ENCODE data around the gene TENT5C. TPM values are rescaled to one million over a fixed set of nuclear protein-coding genes. Genes with fewer than 3 reads are reported as not detected.
A peak's percentile ranks its signal among the peaks of the same experiment; 100 is the strongest.

Gene TENT5C
- total RNA-seq, 2 donors from 2014 or later: 5.4 to 6.9 TPM

DNA sequence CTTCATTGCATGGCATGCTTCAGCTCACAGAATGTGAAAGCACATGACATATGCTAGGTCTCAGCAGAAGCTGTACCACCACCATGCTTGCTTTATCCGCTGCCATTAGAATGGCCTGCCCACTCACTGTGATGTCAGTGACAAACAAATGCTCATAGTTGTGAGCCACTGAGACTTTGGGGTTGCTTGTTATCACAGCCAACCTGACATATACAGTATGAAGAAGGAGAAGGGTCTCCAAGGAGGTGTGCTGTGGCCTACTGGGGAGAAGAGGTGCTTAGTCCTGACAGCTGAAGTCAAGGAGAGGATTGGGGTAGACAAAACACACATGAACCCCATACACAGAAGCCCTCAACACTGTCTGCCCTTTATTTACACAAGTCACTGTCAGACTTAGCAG, 19.5 kb upstream of the TENT5C start:
- no peaks in the 10 kb centered on the region for H3K27me3 ChIP-seq (replicated peaks; ENCODE audit: insufficient read depth)
- no peak overlapping the region for H3K4me3 ChIP-seq
- no peak for DNase-seq (ENCODE audit: low spot score)
- TF ChIP-seq, protein P1, sequence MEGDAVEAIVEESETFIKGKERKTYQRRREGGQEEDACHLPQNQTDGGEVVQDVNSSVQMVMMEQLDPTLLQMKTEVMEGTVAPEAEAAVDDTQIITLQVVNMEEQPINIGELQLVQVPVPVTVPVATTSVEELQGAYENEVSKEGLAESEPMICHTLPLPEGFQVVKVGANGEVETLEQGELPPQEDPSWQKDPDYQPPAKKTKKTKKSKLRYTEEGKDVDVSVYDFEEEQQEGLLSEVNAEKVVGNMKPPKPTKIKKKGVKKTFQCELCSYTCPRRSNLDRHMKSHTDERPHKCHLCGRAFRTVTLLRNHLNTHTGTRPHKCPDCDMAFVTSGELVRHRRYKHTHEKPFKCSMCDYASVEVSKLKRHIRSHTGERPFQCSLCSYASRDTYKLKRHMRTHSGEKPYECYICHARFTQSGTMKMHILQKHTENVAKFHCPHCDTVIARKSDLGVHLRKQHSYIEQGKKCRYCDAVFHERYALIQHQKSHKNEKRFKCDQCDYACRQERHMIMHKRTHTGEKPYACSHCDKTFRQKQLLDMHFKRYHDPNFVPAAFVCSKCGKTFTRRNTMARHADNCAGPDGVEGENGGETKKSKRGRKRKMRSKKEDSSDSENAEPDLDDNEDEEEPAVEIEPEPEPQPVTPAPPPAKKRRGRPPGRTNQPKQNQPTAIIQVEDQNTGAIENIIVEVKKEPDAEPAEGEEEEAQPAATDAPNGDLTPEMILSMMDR (IDR thresholded peaks at IDR 0.05): no peak
- no peaks in the 10 kb centered on the region for H3K9me3 ChIP-seq
- peaks cover 17 to 35% of the 10 kb centered on the region in 2 donors for H3K4me1 ChIP-seq (ENCODE audit: control insufficient read depth in 1 of 2, low read depth in 2 of 2)
- ATAC-seq (ENCODE audit: insufficient number of reproducible peaks, low FRiP score, low read depth): no peak
- no peaks in the 10 kb centered on the region for H3K36me3 ChIP-seq
- H3K27ac ChIP-seq: no peak overlapping the region

DNA sequence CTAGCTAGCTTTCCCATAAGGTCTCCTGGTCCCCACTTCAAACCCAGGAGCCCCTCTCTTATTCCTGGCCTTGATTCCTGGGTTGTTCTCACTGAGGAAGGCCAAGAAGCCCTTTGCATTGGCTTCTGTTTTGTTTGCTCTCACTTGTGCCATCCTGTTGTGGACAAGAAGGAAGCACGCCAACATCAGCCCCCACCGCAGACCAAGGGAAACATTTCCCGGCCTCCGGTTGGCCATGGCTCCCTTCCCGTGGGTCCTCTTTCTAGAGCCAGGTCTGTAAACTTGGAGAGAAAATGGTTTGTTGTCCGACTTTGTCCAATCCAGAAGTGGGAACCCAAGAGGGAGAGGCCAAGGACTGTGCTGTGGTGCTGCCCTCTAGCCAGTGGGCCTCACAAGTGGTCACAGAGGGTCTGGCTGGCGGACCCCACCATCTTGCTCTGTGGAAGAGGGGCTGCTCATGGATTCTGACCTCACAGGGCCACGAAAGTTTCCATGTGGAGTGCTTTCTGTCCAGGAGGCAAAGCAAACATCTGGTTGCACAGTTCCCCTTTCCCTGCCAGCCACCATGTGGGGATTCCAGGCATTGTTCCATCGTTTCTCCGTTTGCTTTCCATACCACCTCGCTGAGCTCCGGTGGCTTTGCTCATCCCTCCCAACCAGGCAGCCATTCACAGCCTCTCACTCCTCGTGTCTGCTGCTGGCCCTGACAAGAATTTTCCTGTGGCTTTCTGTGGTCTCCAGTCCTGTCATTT, 18.9 kb upstream of the TENT5C start:
- H3K27ac ChIP-seq: no peak overlapping the region
- ATAC-seq (ENCODE audit: insufficient number of reproducible peaks, low FRiP score, low read depth) (no peak), DNase-seq (ENCODE audit: low spot score) (no peak)
- TF ChIP-seq, protein P1 (IDR thresholded peaks at IDR 0.05): peak; percentile 7
- H3K9me3 ChIP-seq: no peaks in the 10 kb centered on the region
- no peaks in the 10 kb centered on the region for H3K27me3 ChIP-seq (replicated peaks; ENCODE audit: insufficient read depth)
- H3K4me3 ChIP-seq: no peak overlapping the region
- H3K36me3 ChIP-seq: no peaks in the 10 kb centered on the region
- H3K4me1 ChIP-seq (ENCODE audit: control insufficient read depth in 1 of 2, low read depth in 2 of 2): peaks cover 18 to 35% of the 10 kb centered on the region in 2 donors

DNA sequence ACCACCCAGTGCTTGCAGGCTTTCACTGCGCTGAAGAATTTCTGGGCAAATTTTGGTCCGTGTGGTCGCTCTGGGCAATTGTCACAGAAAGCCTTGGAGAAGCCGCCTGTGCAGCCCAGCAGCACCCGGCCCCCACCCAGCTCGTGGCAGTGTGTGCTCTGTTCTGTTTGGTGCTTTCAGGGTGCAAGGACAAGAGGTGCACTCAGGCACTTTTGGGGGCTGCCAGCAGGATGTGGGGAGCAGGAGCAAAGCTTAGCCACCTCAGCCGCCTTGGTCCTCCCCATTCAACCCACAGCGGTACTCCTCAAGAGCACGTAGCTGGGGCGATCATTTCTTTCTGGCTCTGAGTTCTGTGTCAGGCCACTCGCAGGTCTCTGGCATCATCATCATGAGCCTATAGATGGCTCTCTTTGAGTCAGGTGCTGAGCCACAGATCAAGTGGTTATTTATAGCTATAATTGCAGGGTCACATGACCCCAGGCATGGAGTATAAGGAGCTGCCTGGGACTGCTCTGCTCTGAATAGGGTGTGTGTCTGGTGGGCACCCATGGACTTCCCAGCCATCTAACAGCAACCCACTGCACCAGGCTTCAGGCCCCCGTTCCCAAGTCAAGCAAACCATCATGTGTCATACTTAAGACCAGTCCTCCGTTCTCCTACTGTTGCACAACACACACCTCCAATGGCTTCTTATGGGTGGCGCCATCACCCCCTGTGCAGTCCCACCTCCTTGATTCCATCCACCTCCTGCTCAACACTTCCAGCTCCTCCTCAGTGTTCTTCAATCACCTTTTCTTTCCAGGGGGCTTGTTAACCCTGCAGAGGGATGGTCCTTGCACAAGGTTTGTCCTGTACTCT, 18.1 kb upstream of the TENT5C start:
- H3K36me3 ChIP-seq: no peaks in the 10 kb centered on the region
- H3K9me3 ChIP-seq: no peaks in the 10 kb centered on the region
- H3K27me3 ChIP-seq (replicated peaks; ENCODE audit: insufficient read depth): no peaks in the 10 kb centered on the region
- ATAC-seq (ENCODE audit: insufficient number of reproducible peaks, low FRiP score, low read depth): no peak
- H3K4me1 ChIP-seq (ENCODE audit: control insufficient read depth in 1 of 2, low read depth in 2 of 2): peaks cover 10 to 35% of the 10 kb centered on the region in 2 donors
- no peak overlapping the region for H3K4me3 ChIP-seq
- no peak for DNase-seq (ENCODE audit: low spot score)
- TF ChIP-seq, protein P1 (IDR thresholded peaks at IDR 0.05): no peak
- H3K27ac ChIP-seq: no peak overlapping the region

DNA sequence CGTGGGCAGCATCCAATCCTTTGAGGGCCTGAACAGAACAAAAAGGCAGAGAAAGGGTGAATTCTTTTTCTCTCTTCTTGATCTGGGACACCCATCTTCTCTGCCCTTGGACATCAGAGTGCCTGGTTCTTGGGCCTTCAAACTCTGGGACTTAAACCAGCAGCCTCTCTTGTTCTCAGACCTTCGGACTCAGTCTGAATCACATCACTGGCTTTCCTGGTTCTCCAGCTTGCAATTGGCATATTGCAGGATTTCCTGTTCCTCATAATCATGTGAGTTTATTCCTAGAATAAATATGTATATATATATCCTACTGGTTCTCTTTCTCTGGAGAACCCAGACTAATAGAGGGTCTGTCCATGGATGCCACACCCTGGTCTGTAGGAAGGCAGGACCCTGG, 16.3 kb upstream of the TENT5C start:
- Histone ChIP-seq H3K4me1 (ENCODE audit: control insufficient read depth in 1 of 2, low read depth in 2 of 2) (peaks cover 9 to 33% of the 10 kb centered on the region in 2 donors), H3K4me3 (no peak overlapping the region), H3K27me3 (replicated peaks; ENCODE audit: insufficient read depth) (no peaks in the 10 kb centered on the region), H3K9me3 (no peaks in the 10 kb centered on the region), H3K27ac (no peak overlapping the region), H3K36me3 (no peaks in the 10 kb centered on the region)
- TF ChIP-seq, protein P1 (IDR thresholded peaks at IDR 0.05): no peak
- no peak for DNase-seq (ENCODE audit: low spot score)
- ATAC-seq (ENCODE audit: insufficient number of reproducible peaks, low FRiP score, low read depth): no peak

DNA sequence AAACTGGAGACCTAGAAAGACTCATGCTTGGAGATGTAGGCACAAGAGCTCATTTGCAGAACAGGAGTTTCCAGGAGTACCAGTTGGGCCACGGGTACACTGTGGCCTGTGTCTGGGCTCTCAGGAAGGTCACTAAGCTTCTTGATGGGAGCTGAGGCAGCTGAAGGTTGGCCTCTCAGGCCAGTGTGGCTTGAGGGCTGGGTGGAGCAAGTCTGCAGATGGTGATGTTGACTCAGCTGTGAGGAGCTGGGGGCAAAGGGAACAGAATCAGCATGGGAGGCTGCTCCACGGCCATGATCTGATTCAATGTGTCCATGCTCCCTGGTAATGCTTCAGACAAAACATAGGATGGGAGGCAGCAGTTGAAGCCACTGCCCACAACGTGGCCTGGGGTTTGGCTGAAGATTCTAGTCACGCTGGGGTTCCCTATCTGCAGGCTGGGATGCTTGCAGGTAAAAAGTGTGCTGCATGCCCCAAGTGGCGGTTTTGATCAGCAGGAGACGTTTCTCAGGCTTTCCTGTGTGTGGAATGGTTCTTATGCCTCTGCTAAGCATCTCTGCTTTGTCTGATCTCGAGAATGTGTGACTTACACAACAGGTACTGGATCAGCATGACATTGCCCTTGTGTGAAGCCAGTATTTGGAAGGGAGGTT, 15.4 kb upstream of the TENT5C start:
- Histone ChIP-seq H3K27me3 (replicated peaks; ENCODE audit: insufficient read depth) (no peaks in the 10 kb centered on the region), H3K9me3 (no peaks in the 10 kb centered on the region), H3K4me1 (ENCODE audit: control insufficient read depth in 1 of 2, low read depth in 2 of 2) (peaks cover 9 to 33% of the 10 kb centered on the region in 2 donors), H3K4me3 (no peak overlapping the region), H3K27ac (no peak overlapping the region), H3K36me3 (no peaks in the 10 kb centered on the region)
- TF ChIP-seq, protein P1 (IDR thresholded peaks at IDR 0.05): no peak
- ATAC-seq (ENCODE audit: insufficient number of reproducible peaks, low FRiP score, low read depth) (no peak), DNase-seq (ENCODE audit: low spot score) (no peak)

All from thoracic aorta (tissue), 2 donors.